Measurements from ENCODE around the gene MTOR. TPM values are rescaled to one million over a fixed set of nuclear protein-coding genes. Genes with fewer than 3 reads are reported as not detected.
"Not testable (repeated sequence)": the region's sequence is repeated elsewhere in the genome, so short reads cannot be mapped to it uniquely, and the experiment has no call there.

Gene MTOR
- total RNA-seq, 2 donors from 2014 or later: 29.3 to 34.1 TPM

GRCh38 chr1:11099310-11100148 is 162.8 kb downstream of the MTOR start, which contains the start of gene EXOSC10:
Gene EXOSC10 (minus strand): TSS chr1:11099869. CDS start chr1:11099831, 38 bp downstream.
- peak; percentile 95 for DNase-seq
- ATAC-seq: peak; percentile 98 to 99
- intact Hi-C loops (cut with DNase I): loop anchor here in 1 of 2 donors (10.0 kb wide), 1 partner anchor 115 kb away; no protein-coding TSS in a partner anchor

- intact Hi-C loops (cut with DNase I): loop anchor here in 1 of 2 donors (10.0 kb wide), 1 partner anchor 116 kb away; no protein-coding TSS in a partner anchor
- DNase-seq (no peak), ATAC-seq (no peak)
Observed at GRCh38 chr1:11098931-11099309, 163.4 kb downstream of the MTOR start.

- intact Hi-C loops (cut with DNase I); DNase-seq; ATAC-seq: not testable (repeated sequence)
Observed at GRCh38 chr1:11083784-11084183, 178.6 kb downstream of the MTOR start.

GRCh38 chr1:11080931-11081330 is 181.4 kb downstream of the MTOR start:
- DNase-seq (no peak), ATAC-seq (no peak)
- intact Hi-C loops (cut with DNase I): no loop called here

- DNase-seq: no peak
- intact Hi-C loops (cut with DNase I): no loop called here
- no peak for ATAC-seq
Observed at GRCh38 chr1:11078631-11079030, 183.7 kb downstream of the MTOR start.

GRCh38 chr1:11073398-11073797 is 189.0 kb downstream of the MTOR start:
- DNase-seq; intact Hi-C loops (cut with DNase I); ATAC-seq: not testable (repeated sequence)

GRCh38 chr1:11072216-11072917 is 190.0 kb downstream of the MTOR start:
- intact Hi-C loops (cut with DNase I): no loop called here
- DNase-seq: no peak
- ATAC-seq: no peak

GRCh38 chr1:11071463-11072215 is 190.7 kb downstream of the MTOR start:
- intact Hi-C loops (cut with DNase I): no loop called here
- ATAC-seq (no peak), DNase-seq (no peak)

- intact Hi-C loops (cut with DNase I): no loop called here
Observed at GRCh38 chr1:11070876-11071275, 191.5 kb downstream of the MTOR start.

GRCh38 chr1:11068600-11069473 is 193.5 kb downstream of the MTOR start:
- ATAC-seq: no peak
- intact Hi-C loops (cut with DNase I): no loop called here
- DNase-seq: no peak

More at GRCh38 chr1:11070876-11071275, 191.5 kb downstream of the MTOR start:
- no peak for ATAC-seq
- DNase-seq: no peak

- DNase-seq (no peak), ATAC-seq (no peak)
- intact Hi-C loops (cut with DNase I): no loop called here
Observed at GRCh38 chr1:11067716-11068599, 194.4 kb downstream of the MTOR start.

- no peak for DNase-seq
- no peak for ATAC-seq
- intact Hi-C loops (cut with DNase I): no loop called here
Observed at GRCh38 chr1:11065796-11066195, 196.6 kb downstream of the MTOR start.

- ATAC-seq: no peak
- no peak for DNase-seq
- intact Hi-C loops (cut with DNase I): no loop called here
Observed at GRCh38 chr1:11064942-11065341, 197.4 kb downstream of the MTOR start.

- DNase-seq; intact Hi-C loops (cut with DNase I); ATAC-seq: not testable (repeated sequence)
Observed at GRCh38 chr1:11063937-11064537, 198.3 kb downstream of the MTOR start.

GRCh38 chr1:11062965-11063401 is 199.4 kb downstream of the MTOR start:
- intact Hi-C loops (cut with DNase I): no loop called here
- ATAC-seq: no peak
- DNase-seq: no peak

GRCh38 chr1:11061652-11062365 is 200.5 kb downstream of the MTOR start:
- DNase-seq: no peak
- intact Hi-C loops (cut with DNase I): no loop called here
- ATAC-seq: no peak
